HG03280 (cell line): ENCODE measurements around the gene EPHA6.

ENCODE experiments used
- ATAC-seq: cut with Tn5 transposase; IDR thresholded peaks from one replicate; pipeline ENCODE4 v1.9.1; 2021; ENCODE audit warnings: mild to moderate bottlenecking, moderate library complexity; ENCODE audit not compliant: unreplicated experiment

EPHA6 gene

GRCh38 chr3:97765336-97765735 is 950.9 kb downstream of the EPHA6 start:
- ATAC-seq = no peak

GRCh38 chr3:97772926-97773325 is 958.5 kb downstream of the EPHA6 start:
- no peak for ATAC-seq

GRCh38 chr3:97778152-97778551 is 963.8 kb downstream of the EPHA6 start:
- no peak for ATAC-seq

GRCh38 chr3:97793420-97794019 is 979.1 kb downstream of the EPHA6 start:
- ATAC-seq = peak; percentile 71

- no peak for ATAC-seq
Measured at GRCh38 chr3:97795951-97796350, 981.6 kb downstream of the EPHA6 start.
